NCI-H345 treated with DMSO at 0.1 percent for 48 hours (cell line): ENCODE data around the gene C1GALT1.
"Not testable (repeated sequence)": the region's sequence is repeated elsewhere in the genome, so short reads cannot be mapped to it uniquely, and the experiment has no call there.

Experiments
- DNase-seq: peaks from one replicate; lab custom pipeline; 2025; ENCODE audit not compliant: unreplicated experiment; lab: John Stamatoyannopoulos, UW

The C1GALT1 gene

DNA sequence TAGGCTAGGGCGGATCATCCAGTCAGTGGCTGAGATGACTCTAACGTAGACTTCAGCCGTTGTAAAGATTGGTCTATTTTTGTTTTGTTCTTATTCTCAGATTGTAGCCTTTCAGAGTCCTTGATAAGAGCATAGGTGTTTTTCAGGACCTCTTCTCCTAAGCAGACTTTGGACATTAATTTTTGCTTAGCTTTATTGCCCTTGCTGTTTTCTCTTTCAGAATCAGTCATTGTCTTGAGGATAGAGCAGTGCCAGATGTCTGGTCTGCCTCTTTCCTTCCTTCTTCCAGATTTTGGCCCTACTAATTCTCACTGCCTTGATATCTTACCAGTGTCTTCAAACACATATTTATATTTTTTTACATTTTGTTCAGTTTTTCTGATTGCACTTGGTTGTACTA lies 49.5 kb downstream of the C1GALT1 start:
- DNase-seq: no peak

DNA sequence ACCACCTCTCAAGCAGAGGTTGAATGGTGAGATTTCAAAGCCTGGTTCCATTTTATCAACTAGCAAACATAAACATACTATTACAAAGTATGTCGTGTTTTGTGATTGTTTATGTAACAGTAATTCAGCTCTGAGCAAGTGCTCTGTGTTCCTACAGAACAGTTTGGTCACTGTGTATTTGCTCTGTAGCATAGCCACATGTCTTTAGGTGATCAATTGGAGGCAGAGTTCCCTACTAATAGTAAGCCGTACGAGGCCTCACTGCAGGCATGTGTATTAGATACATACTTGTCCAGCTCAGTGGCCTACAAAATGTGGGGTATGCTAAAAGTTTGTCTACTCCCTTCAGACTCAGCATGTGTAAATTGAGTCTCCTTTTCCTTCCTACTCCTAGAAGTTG lies 53.0 kb downstream of the C1GALT1 start:
- no peak for DNase-seq

GRCh38 chr7:7236041-7236440 lies 53.7 kb downstream of the C1GALT1 start:
- no peak for DNase-seq

DNA sequence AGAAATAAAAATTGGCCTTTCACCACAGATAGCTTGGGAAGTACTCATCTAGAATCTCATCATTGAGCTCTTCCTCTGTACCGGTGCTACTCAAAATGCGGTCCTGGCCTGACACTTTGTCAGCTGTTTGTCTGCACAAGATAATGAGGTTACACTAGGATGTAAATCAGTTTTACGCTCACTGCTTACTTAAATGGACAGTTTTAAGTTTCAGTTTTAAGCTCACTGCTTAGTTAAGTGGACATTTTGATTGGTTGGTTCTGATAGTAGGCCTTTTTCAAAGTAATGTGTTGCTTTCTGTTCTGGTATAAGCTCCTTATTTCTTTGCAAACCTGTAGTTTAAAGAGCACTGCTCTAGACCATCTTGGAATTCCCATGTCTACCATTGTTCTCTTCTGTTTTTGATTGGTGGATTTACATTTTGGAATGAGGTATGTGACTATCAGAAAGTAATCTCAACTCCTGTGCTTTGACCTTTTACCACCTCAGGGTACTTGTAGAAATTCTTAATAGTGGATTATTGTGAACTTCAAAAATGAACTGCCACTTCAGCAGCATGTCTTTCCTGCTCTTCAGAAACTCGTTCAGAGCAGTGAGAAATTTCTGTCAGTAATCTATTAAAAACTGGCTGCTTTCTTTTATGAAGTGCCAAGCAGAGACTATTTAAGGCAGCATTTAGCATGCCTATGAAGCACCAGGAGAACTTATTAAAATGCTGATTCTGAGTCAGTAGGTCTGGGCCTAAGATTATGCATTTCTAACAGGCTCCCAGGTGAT lies 55.0 kb downstream of the C1GALT1 start:
- no peak for DNase-seq

DNA sequence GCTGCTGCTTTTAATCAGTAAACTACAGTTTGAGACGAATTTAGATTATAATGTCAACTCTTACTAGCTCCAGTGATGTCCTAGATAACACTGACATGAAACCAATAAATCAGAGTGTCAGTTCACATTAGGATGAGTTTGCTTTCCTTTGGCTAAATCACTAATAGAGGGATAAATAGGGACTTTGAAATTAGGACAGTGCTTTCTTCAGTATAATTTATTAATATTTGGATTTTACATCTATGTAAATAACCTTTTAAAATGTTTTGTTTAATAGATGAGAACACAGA lies 55.6 kb downstream of the C1GALT1 start:
- DNase-seq: no peak

DNA sequence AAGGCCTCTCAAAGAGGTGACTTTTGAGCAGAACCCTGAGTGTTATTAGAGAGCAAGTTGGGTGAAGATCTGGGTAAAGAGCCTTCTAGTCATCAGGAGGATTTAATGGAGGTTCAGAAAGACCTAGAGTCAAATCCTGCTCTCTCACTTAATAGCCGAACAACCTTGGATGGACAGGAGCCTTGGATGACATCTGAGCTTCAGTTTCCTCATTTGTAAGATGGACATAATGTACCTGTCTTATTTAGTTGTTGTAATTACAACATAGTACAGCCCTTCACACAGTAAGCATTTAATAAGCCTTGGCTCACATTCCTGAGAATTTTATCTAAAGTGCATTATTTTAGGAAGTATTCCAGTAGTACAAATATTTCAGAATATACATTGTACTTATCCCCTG lies 57.0 kb downstream of the C1GALT1 start:
- no peak for DNase-seq

DNA sequence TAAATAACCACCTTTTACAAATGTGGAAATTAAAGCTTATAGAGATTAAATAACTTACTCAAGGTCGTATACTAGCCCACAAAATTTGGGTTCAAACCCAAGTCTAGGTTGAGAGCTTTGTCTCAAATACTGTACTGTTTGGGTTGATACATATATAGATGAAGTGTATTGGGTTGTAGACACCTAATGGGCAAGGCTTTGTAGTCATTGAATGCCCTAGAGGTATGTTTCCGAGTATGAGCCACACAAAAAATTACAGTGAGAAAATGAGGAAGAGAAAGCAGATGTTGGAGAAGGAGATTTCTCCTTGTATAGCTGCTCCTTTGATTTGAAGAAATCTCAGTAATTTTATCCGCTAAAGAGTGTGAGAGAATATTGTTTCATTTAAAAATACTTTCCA lies 60.6 kb downstream of the C1GALT1 start:
- no peak for DNase-seq

DNA sequence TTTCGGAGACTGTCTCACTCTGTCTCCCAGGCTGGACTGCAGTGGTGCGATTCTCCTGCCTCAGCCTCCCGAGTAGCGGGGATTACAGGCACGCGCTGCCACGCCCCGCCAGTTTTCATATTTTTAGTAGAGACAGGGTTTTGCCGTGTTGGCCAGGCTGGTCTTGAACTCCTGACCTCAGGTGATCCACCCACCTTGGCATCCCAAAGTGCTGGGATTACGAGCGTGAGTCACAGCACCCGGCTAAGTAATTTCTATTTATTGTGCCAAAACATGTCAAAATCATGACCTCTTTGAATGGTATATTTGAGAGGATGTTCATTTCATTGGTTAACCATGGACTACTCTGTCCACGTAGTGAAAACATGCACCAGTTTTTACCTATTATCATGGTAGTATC lies 62.9 kb downstream of the C1GALT1 start:
- DNase-seq: not testable (repeated sequence)

GRCh38 chr7:7246223-7246622 lies 63.9 kb downstream of the C1GALT1 start:
- DNase-seq: no peak

GRCh38 chr7:7247658-7248057 lies 65.3 kb downstream of the C1GALT1 start:
- no peak for DNase-seq

DNA sequence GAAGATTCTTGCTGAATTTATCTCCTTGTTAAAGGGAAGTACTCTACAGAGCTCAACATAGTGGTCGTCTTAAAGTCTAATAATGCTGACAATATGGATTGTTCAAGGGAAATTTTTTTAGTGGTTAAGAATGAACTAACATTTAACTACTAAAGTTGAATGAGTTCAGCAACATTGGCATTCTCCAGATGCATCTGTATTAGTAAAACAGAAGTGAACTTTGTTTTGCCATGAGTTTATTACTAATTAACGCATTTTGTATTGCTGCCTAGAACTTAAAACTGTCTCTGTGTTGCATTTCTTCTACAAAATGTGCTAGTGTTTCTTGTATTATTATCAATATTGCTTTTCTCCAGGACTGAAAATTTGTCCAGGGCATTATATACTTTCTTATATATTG lies 67.5 kb downstream of the C1GALT1 start:
- DNase-seq: no peak

- DNase-seq: no peak
Observed at GRCh38 chr7:7251742-7252141, 69.4 kb downstream of the C1GALT1 start.

DNA sequence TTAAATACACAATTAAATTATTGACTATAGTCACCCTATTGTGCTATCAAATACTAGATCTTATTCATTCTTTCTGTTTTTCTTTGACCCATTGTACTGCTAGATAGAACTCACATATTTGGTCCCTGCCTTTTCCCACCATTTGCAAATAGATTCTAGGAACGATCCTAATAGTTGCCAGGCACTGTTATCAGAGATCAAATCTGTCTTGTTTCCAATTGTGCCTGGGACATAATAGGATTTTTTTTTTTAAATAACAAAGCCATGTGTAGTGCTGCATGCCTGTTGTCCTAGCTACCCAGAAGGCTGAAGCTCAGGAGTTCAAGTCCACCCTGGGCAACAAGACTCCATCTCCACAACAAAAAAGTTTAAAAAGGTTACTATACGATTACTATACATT lies 72.0 kb downstream of the C1GALT1 start:
- no peak for DNase-seq

GRCh38 chr7:7254908-7255307 lies 72.6 kb downstream of the C1GALT1 start:
- DNase-seq: no peak

DNA sequence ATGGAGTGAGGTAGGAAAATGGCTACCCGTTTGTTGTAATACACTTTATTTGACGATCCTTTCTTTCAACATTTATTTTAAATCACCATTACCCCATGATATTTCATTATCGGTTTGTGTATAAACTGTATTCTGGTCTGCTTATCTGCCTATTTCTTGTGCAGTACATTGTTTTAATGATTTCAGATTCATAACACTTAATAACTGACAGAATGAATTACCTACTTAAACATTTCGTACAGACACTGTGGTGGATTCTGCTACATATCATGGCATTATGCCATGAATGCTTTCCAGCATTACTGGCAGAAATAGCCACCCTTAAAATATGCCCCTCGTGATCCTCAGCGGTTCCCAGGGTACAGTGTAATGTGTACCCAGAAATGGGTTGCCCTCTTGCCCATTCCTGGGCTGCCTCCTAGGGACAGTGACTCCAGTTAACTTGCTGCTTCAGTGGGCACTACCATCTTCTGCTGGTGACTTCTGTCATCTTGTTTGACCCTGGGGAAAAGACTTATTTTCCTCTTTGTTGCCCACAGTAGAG lies 74.5 kb downstream of the C1GALT1 start:
- no peak for DNase-seq

DNA sequence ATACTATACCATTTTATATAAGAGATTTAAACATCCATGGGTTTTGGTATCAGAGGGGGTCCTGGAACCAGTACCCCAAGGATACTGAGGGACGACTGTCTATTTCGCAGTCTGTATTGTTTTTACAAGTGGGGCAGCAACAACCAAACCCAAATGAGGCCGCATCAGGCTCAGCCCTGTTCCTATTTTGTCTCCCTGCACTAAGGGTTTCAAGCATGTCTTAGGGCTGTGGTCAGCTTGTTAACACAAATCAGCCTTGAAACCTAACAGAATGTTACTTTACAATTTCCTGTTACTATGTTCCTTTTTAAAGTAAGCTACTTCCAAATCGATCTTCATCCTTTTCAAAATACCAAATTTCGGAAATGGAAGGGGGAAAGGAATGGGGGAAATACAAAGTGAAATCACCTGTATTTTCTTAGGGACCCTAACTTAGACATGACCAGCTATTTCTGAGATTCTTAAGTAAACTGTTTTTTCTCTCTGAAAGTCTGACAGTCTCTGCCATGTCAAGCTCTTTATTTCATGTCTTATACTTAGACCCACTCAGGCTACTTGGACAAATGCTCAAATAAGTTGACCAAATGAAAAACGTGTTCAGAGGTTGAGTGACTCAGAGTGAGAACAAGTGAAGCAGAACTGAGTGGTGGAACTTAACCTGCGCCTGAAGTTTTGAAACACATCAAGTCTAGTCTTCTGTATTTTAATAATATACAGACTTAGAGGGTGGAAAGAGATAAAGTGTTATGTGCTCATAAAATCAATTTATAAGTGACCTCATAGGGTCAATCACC lies 75.8 kb downstream of the C1GALT1 start:
- no peak for DNase-seq

DNA sequence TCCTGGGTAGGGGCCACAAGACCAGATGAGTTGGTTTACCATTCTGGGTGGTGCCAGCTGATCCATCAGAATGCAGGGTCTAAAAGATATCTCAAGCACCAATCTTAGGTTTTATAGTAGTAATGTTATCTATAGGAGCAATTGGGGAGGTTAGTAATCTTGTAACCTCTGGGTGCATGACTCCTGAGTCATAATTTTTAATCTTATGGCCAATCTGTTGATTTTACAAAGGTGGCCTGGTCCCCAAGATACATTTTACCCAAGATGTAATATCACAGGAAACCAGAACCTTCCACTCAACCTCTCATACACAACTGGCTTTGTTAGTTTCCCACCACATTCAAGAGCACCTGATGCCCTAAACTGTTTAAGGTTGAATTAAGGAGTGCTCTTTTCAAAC lies 79.5 kb downstream of the C1GALT1 start:
- no peak for DNase-seq

DNA sequence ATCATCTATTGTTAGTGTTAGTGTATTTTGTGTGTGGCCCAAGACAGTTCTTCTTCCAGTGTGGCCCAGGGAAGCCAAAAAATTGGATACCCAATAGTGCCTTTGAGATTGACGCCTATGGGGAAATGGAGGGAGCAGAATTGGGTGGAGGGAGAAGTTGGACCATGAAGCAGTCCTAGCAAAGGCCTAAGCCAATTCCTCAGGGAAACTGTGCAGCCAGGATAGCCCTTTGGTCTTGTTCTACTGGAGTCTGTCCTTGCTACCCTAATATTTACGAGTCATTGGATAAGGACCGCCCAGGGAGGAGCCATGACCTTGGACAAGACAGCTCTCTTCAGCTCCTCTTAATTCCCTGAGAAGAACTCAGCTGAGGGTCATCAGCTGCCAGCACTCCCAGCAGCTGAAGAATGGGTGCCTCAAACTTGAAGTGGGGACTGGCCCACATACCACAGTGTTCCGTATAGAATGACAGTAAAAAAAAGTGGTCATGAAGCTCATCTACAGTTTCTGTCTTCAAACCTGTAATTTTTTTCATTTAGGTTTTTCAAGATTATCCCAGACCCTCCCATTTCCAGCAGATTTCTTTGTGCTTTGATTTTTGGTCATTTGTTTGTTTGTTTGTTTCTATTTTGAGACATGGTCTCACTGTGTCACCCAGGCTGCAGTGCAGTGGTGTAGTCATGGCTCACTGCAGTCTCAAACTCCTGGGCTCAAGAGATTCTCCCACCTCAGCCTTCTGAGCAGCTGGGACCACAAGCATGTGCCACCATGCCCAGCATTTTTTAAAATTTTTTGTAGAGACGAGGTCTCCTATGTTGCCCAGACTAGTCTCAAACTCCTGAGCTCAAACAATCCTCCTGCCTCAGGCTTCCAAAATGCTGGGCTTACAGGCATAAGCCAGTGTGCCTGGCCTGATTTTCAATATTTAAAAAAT lies 81.2 kb downstream of the C1GALT1 start:
- no peak for DNase-seq

DNA sequence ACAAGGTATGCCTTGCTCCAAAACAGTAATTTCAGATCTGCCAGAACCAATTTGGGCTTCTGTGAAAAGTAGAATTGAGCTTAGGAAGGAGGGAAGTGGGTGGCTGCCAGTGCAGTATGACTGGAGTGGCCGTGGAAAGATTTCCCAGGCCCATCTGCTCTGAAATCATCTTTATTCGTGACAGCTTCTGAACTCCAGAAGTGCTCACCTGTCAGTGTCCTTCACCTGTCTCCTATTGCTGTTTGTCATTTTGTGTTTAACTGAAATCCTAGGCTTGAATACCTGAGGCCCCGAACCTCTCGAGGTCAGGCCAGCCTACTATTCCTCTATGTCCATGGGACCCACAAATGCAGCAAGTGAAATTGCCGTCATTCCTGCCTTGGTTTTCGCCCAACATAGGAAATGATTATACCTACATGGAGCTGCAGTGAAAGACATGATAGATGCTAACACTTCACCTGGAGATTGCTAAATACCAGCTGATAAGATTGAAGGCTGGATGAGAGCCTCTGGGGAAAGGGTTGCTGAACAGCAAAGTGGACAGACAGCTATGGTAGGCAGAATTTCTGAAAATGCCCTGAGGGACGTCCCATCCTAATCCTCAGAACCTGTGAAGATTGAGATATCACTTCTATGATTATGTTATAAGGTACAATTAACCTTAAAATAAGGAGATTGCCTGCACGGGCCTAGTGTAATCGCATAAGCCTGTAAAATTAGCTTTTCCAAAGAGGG lies 82.1 kb downstream of the C1GALT1 start:
- DNase-seq: no peak
